Stomach smooth muscle (tissue), 2 donors: ENCODE data around the gene THSD7B.
"Not testable (repeated sequence)": the region's sequence is repeated elsewhere in the genome, so short reads cannot be mapped to it uniquely, and the experiment has no call there.

ENCODE experiments used
- H3K27ac ChIP-seq: one replicate; pipeline ENCODE4 v1.7.0; 2013; ENCODE audit warnings: mild to moderate bottlenecking, low read length, inconsistent platforms
- H3K27me3 ChIP-seq, 2 donors: one replicate each; pipeline ENCODE4 v1.7.0; 2013; ENCODE audit warnings: low read length in 2 of 2; ENCODE audit not compliant: insufficient read depth in 2 of 2, control insufficient read depth in 1 of 2
- H3K36me3 ChIP-seq, 2 donors: one replicate each; pipeline ENCODE4 v1.7.0; 2013; ENCODE audit warnings: low read length in 2 of 2; ENCODE audit not compliant: control insufficient read depth in 2 of 2, insufficient read depth in 2 of 2
- H3K4me1 ChIP-seq: one replicate; pipeline ENCODE4 v1.7.0; 2013; ENCODE audit warnings: low read length; ENCODE audit not compliant: control insufficient read depth, insufficient read depth
- H3K4me3 ChIP-seq, 2 donors: one replicate each; pipeline ENCODE4 v1.7.0; 2013; ENCODE audit warnings: low read length in 2 of 2
- H3K9ac ChIP-seq, 2 donors: one replicate each; pipeline ENCODE4 v1.7.0; 2013; ENCODE audit warnings: low read length in 2 of 2, mild to moderate bottlenecking in 1 of 2
- H3K9me3 ChIP-seq, 2 donors: one replicate each; pipeline ENCODE4 v1.7.0; 2013; ENCODE audit warnings: low read length in 2 of 2; ENCODE audit not compliant: control insufficient read depth in 2 of 2
- donor health status: healthy.
- donor health status: Pancreatic carcinoma.

THSD7B gene

DNA sequence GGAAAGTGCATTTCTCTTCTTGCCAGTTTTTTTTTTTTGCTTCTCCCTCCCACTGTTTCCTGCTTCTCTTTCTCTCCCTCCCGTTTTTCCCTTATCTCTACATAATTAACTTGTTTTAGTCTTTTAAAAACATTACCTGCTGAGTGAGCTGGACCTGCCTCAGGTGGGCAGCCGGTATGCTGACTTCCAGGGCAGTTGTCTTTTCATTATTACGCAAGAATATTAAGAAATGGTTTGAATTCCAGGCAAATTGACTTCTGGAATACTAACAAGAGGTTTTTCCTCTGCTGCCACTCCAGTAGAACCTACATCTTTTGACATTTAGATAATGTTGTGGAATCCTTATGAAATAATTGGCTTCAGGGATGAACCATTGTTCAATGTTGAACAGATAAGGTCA lies 161.8 kb downstream of the THSD7B start:
- Histone ChIP-seq H3K9ac (no peak overlapping the region), H3K27ac (no peak overlapping the region), H3K4me3 (no peak overlapping the region), H3K36me3 (no peaks in the 10 kb centered on the region), H3K9me3 (no peaks in the 10 kb centered on the region), H3K27me3 (no peaks in the 10 kb centered on the region), H3K4me1 (no peaks in the 10 kb centered on the region)

DNA sequence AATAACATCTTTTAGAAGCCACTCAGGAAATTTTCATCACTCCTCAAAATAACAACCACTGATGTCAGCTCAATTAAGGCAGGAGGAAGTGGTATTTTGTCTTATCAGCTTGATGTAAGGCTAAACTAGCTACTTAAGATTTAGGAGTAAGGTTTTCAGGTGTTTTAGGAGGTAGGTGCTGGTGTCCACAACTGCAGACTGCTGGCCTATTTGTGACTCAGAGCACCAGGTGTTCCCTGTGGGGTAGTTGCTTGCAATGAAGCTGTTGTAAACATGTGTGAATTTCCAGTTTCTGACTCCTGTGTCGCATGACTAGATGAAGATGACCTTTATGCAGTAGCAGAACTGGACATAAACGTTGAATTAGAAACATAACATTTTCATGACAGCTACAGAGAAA lies 164.2 kb downstream of the THSD7B start:
- Histone ChIP-seq H3K27me3 (no peaks in the 10 kb centered on the region), H3K27ac (no peak overlapping the region), H3K4me1 (no peaks in the 10 kb centered on the region), H3K4me3 (no peak overlapping the region), H3K36me3 (no peaks in the 10 kb centered on the region), H3K9ac (no peak overlapping the region), H3K9me3 (no peaks in the 10 kb centered on the region)

GRCh38 chr2:136932700-136933099 lies 167.4 kb downstream of the THSD7B start:
- H3K27me3 ChIP-seq: no peaks in the 10 kb centered on the region
- H3K9ac ChIP-seq: no peak overlapping the region
- H3K27ac ChIP-seq: no peak overlapping the region
- no peaks in the 10 kb centered on the region for H3K36me3 ChIP-seq
- H3K9me3 ChIP-seq: no peaks in the 10 kb centered on the region
- no peaks in the 10 kb centered on the region for H3K4me1 ChIP-seq
- H3K4me3 ChIP-seq: no peak overlapping the region

DNA sequence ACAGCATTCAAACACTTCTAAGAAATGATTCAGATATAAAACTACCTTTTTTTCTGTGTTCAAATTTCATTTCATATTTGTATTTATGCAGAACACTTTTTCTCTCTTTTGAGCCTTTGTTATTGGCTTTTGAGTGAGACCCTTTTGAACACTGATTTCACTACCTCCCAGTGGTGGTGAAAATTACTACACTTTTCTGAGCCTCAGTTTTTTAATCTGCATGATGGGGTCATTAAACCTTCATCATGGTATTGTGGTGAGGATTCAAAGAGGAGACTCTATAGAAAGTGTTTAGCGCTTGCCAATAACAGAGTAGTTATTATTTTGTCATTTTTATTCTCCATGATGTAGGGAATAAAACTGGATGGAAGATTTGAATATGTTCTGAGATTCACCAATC lies 169.8 kb downstream of the THSD7B start:
- H3K9me3 ChIP-seq: no peaks in the 10 kb centered on the region
- H3K27ac ChIP-seq: no peak overlapping the region

GRCh38 chr2:136956050-136956449 lies 190.7 kb downstream of the THSD7B start:
- Histone ChIP-seq H3K9ac (no peak overlapping the region), H3K27me3 (no peaks in the 10 kb centered on the region), H3K9me3 (no peaks in the 10 kb centered on the region), H3K27ac (no peak overlapping the region), H3K4me3 (no peak overlapping the region), H3K36me3 (no peaks in the 10 kb centered on the region), H3K4me1 (no peaks in the 10 kb centered on the region)

More for the DNA sequence above, 169.8 kb downstream of the THSD7B start:
- H3K36me3 ChIP-seq: no peaks in the 10 kb centered on the region
- no peaks in the 10 kb centered on the region for H3K27me3 ChIP-seq
- no peaks in the 10 kb centered on the region for H3K4me1 ChIP-seq
- H3K9ac ChIP-seq: no peak overlapping the region
- H3K4me3 ChIP-seq: no peak overlapping the region

- no peaks in the 10 kb centered on the region for H3K4me1 ChIP-seq
- no peaks in the 10 kb centered on the region for H3K36me3 ChIP-seq
- H3K27me3 ChIP-seq: no peaks in the 10 kb centered on the region
- no peaks in the 10 kb centered on the region for H3K9me3 ChIP-seq
- H3K4me3 ChIP-seq: no peak overlapping the region
- H3K27ac ChIP-seq: no peak overlapping the region
- H3K9ac ChIP-seq: no peak overlapping the region
Observed at GRCh38 chr2:136957044-136957443, 191.7 kb downstream of the THSD7B start.

DNA sequence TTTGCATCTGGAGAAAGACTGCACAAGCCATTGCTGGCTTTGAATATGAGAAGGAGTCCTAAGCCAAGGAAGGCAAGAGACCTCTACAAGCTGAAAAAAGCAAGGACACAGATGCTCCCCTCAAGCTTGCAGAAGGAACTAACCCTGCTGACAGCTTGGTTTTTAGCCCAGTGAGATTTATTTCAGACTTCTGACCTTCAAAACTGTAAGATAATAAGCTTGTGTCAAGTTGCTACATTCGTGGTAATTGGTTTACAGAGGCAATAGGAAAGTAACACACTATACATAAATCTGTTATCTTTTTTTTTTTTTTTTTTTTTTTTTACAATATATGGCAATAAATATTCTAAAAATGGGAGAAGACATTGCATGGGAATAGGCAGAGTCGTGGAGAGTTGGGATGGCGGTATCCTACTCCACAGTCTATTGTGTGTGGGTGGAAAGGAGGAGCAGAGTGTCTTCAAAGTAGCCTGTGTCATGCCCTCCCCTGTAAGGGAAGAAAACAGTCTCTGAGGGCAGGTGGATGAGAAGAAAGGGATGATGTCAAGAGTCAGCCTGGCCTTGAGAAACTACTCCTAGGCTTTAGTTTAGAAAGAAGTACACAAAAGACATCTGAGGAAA lies 196.9 kb downstream of the THSD7B start:
- H3K36me3 ChIP-seq: no peaks in the 10 kb centered on the region
- H3K9me3 ChIP-seq: no peaks in the 10 kb centered on the region
- no peak overlapping the region for H3K27ac ChIP-seq
- H3K27me3 ChIP-seq: no peaks in the 10 kb centered on the region
- H3K4me1 ChIP-seq: no peaks in the 10 kb centered on the region
- no peak overlapping the region for H3K4me3 ChIP-seq
- H3K9ac ChIP-seq: no peak overlapping the region

DNA sequence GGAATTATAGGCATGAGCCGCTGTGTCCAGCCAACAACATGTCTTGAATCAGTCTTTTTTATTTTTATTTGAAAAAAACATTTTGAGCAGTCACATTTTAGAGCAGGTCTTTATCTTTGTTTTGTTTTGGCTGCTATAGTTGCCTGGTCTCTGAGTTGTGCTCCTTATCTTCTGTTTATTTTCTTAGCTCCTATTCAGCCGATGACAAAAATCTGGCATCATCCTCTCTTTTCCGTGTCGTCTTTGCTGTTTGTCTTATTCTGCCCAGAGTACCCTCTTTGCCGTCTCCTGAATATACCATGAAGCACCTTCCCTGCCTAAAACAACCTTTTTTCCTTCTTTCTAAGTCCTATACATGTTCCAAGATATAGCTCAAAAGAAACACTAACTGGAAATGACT lies 201.1 kb downstream of the THSD7B start:
- H3K9ac ChIP-seq: no peak overlapping the region
- H3K36me3 ChIP-seq: no peaks in the 10 kb centered on the region
- no peak overlapping the region for H3K27ac ChIP-seq
- no peaks in the 10 kb centered on the region for H3K4me1 ChIP-seq
- H3K27me3 ChIP-seq: no peaks in the 10 kb centered on the region
- H3K9me3 ChIP-seq: no peaks in the 10 kb centered on the region
- no peak overlapping the region for H3K4me3 ChIP-seq

DNA sequence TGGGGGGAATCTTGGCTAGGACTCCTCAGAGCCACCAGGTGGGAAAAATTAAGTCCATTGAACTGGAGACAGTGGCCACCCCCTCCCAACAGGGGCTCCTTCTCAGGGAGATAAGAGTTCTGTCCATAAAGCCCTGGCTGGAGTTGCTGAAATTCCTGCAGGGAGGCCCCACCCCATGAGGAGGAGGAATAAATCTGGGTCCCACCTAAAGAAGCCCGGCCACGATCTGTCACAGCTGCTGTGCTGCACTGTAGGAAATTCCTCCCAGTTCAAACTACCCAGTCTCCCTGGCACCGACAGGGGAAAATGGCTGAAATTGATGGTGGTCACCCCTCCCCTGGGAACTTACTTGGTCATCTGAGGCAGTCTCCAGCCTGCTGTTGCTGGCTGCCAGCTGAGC lies 215.0 kb downstream of the THSD7B start:
- H3K36me3 ChIP-seq: no peaks in the 10 kb centered on the region
- H3K9me3 ChIP-seq: no peaks in the 10 kb centered on the region
- H3K4me3 ChIP-seq: no peak overlapping the region
- no peak overlapping the region for H3K27ac ChIP-seq
- H3K9ac ChIP-seq: no peak overlapping the region
- H3K27me3 ChIP-seq: no peaks in the 10 kb centered on the region
- H3K4me1 ChIP-seq: no peaks in the 10 kb centered on the region

GRCh38 chr2:136981689-136982088 lies 216.3 kb downstream of the THSD7B start:
- H3K36me3 ChIP-seq, H3K27me3 ChIP-seq, H3K9ac ChIP-seq, H3K9me3 ChIP-seq, H3K27ac ChIP-seq, H3K4me1 ChIP-seq, H3K4me3 ChIP-seq: not testable (repeated sequence)

- H3K4me1 ChIP-seq: no peaks in the 10 kb centered on the region
- no peak overlapping the region for H3K9ac ChIP-seq
- H3K36me3 ChIP-seq: no peaks in the 10 kb centered on the region
- H3K27ac ChIP-seq: no peak overlapping the region
- no peaks in the 10 kb centered on the region for H3K9me3 ChIP-seq
- no peaks in the 10 kb centered on the region for H3K27me3 ChIP-seq
- no peak overlapping the region for H3K4me3 ChIP-seq
Observed at GRCh38 chr2:136985044-136985443, 219.7 kb downstream of the THSD7B start.
